ENCODE measurements around the gene CCDC106.

- TF ChIP-seq CTCF (IDR thresholded peaks at IDR 0.05) = no peak
- no peak for TF ChIP-seq POLR2AphosphoS5 (IDR thresholded peaks at IDR 0.05; ENCODE audit: low read depth, low read length)
- no peak for TF ChIP-seq SIN3A (IDR thresholded peaks at IDR 0.05; ENCODE audit: borderline replicate concordance, insufficient read depth, low read depth, low read length)
Observed at GRCh38 chr19:55613930-55614710, 33.9 kb upstream of the CCDC106 start.
